HG03159 (cell line): ENCODE results near the gene C2CD3.

Experiments
- ATAC-seq: cut with Tn5 transposase; IDR thresholded peaks from one replicate; pipeline ENCODE4 v1.9.1; 2021; ENCODE audit warnings: mild to moderate bottlenecking, moderate library complexity; ENCODE audit not compliant: unreplicated experiment

The C2CD3 gene

DNA sequence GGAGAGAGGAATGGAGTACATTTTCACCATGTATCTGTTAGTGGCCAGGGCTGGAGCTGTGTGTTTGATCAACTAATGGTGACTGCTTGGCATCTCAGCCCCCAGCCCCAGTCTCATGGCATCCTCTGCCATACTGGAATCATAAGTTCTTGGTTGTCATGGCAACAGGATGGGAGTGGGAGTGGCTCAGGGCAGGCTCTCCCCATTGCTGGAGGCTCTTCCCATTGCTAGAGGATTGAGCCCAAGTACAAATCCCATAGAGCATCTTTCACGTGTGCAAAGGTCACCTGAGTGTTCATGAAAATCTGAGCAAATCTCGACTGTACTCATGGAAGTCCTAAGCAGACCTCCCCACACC, 205.1 kb downstream of the C2CD3 start:
- ATAC-seq: no peak

DNA sequence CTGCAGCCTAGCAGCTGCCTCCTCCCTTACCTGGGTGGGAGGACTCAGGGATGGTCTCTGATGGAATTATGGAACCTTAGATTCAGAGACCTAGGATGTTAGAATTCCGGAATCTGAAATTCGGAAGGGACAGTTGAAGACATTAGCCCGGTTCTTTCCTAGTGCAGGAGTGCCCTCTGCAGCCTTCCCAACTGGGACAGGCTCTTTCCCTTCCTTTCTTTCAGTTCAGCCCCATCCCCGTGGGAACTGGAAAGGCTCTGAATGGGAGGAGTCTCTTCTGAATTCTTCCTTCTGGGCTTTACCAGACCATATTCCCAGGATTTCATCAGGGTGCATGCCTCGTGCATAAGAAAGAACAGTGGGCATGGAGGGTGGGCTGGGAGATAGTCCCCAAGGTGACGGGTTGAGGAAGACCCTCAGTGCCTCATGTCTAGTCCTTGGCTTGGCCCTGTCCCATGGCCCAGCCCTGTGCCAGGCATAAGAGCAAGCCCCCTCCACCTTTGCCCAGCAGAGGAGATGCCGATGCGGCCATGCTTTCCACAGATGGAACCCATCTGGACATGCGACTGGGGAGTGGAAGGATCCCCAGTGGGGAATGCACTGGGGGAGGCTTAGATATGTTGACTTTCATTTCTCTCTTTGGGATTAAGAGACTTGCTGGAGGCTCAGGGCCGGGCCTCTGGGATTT, 205.6 kb downstream of the C2CD3 start:
- no peak for ATAC-seq

- ATAC-seq: no peak
Observed at GRCh38 chr11:73963861-73964260, 206.9 kb downstream of the C2CD3 start.
